ENCODE data around the gene MINAR2.

GRCh38 chr5:129807162-129807814 is 59.4 kb downstream of the MINAR2 start:
- TF ChIP-seq CEBPB (IDR thresholded peaks at IDR 0.05) (no peak), YY1 (IDR thresholded peaks at IDR 0.05; ENCODE audit: low read depth) (no peak), EP300 (IDR thresholded peaks at IDR 0.05; ENCODE audit: borderline replicate concordance) (no peak), RAD21 (IDR thresholded peaks at IDR 0.05; ENCODE audit: low read depth) (no peak), TEAD4 (IDR thresholded peaks at IDR 0.05) (no peak), REST (IDR thresholded peaks at IDR 0.05; ENCODE audit: low read depth) (no peak), MAX (IDR thresholded peaks at IDR 0.05) (no peak), EGR1 (IDR thresholded peaks at IDR 0.05) (no peak), NFIC (IDR thresholded peaks at IDR 0.05) (no peak)

Measured in Ishikawa (cell line).